GM18499 (cell line): ENCODE results near the gene SNAP47.

Experiments
- ATAC-seq: cut with Tn5 transposase; IDR thresholded peaks from one replicate; pipeline ENCODE4 v1.9.1; 2021; ENCODE audit warnings: moderate number of reproducible peaks; ENCODE audit not compliant: insufficient read depth, unreplicated experiment

Gene SNAP47

GRCh38 chr1:227793948-227794816, 58.9 kb downstream of the SNAP47 start:
- no peak for ATAC-seq

GRCh38 chr1:227794817-227795192, 59.6 kb downstream of the SNAP47 start:
- no peak for ATAC-seq

- no peak for ATAC-seq
Measured at GRCh38 chr1:227795732-227796131, 60.5 kb downstream of the SNAP47 start.

- ATAC-seq = no peak
Measured at GRCh38 chr1:227796359-227796915, 61.2 kb downstream of the SNAP47 start.

- no peak for ATAC-seq
Measured at GRCh38 chr1:227797144-227797543, 61.9 kb downstream of the SNAP47 start.

GRCh38 chr1:227797625-227798024, 62.4 kb downstream of the SNAP47 start:
- no peak for ATAC-seq

- ATAC-seq = no peak
Measured at GRCh38 chr1:227798078-227798802, 63.0 kb downstream of the SNAP47 start.

- ATAC-seq = no peak
Measured at GRCh38 chr1:227799756-227800155, 64.5 kb downstream of the SNAP47 start.

- ATAC-seq = no peak
Measured at GRCh38 chr1:227803933-227804332, 68.7 kb downstream of the SNAP47 start.

GRCh38 chr1:227805606-227806197, 70.5 kb downstream of the SNAP47 start:
- ATAC-seq = no peak

- no peak for ATAC-seq
Measured at GRCh38 chr1:227808566-227808965, 73.3 kb downstream of the SNAP47 start.

GRCh38 chr1:227809026-227809425, 73.8 kb downstream of the SNAP47 start:
- no peak for ATAC-seq

GRCh38 chr1:227813962-227814361, 78.7 kb downstream of the SNAP47 start:
- ATAC-seq = no peak

- no peak for ATAC-seq
Measured at GRCh38 chr1:227815468-227816409, 80.5 kb downstream of the SNAP47 start, which contains the start of gene PRSS38. Gene PRSS38 (plus strand): TSS chr1:227815675. CDS start chr1:227815717, 42 bp downstream.

- no peak for ATAC-seq
Measured at GRCh38 chr1:227816750-227817446, 81.7 kb downstream of the SNAP47 start.

GRCh38 chr1:227823537-227823936, 88.3 kb downstream of the SNAP47 start:
- ATAC-seq = no peak

GRCh38 chr1:227824204-227824603, 89.0 kb downstream of the SNAP47 start:
- ATAC-seq = no peak

GRCh38 chr1:227828786-227829185, 93.6 kb downstream of the SNAP47 start:
- ATAC-seq = no peak
